GM19025 (cell line): Measurements from ENCODE around the gene HAAO.
"Not testable (repeated sequence)": the region's sequence is repeated elsewhere in the genome, so short reads cannot be mapped to it uniquely, and the experiment has no call there.

Experiments
- ATAC-seq: cut with Tn5 transposase; IDR thresholded peaks from one replicate; pipeline ENCODE4 v1.9.1; 2021; ENCODE audit warnings: mild to moderate bottlenecking, low read depth, moderate library complexity; ENCODE audit not compliant: unreplicated experiment

The HAAO gene

GRCh38 chr2:42792583-42793333 is at the start of gene HAAO:
Gene HAAO (minus strand): TSS chr2:42792583. CDS start chr2:42792536, 47 bp downstream.
- peak; percentile 32 for ATAC-seq

GRCh38 chr2:42841344-42841743 is 49.0 kb upstream of the HAAO start:
- no peak for ATAC-seq

GRCh38 chr2:42840760-42841159 is 48.4 kb upstream of the HAAO start:
- no peak for ATAC-seq

DNA sequence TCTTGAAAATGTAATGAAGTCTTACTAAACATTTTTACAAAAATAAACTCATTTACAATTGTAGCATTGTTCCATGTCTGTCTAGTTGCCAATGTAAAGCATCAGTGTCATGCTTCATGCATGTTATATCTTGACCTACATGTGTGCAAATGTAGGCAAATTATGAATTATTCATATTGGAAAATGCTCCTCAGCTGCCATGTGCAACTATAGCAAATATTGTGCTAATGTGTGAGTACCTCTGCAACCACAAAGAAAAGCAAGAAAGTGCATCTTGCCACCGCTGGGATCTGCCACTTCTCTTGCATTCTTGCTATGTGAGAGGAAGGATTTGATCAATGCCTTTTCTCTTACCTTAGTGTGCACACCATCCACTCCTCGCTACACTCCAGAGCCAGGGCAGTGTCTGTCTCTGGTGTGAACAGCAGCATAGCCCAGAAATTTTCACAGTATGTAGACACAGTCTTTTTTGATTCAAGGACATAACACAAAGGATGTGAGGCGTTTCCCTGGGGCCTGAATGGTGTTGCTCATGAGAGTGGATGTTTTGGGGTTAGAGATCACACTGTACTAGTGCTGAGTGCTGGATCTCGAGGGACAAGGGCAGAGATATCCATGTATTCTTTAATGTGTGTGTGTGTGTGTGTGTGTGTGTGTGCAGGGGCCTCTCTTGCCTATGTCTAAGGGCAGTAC is 47.6 kb upstream of the HAAO start:
- no peak for ATAC-seq

DNA sequence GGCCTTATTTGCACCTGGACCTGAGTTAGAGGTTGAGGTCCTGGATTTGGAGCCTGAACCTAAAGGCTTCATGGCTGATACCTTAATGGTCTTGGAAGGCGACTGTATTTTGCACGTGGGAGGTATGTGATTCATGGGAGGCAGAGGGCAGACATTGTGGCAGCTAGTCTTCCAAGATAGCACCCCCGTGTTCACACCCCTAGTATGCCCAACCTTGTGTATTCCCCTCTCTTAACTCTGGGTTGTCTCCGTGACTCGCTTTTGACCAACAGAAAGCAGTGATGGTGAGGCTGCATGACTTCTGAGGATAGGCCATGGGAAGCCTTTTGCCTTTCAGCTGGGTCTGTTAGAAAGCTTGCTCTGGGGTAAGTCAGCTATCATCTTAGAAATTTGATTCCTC is 45.8 kb upstream of the HAAO start:
- ATAC-seq: no peak

DNA sequence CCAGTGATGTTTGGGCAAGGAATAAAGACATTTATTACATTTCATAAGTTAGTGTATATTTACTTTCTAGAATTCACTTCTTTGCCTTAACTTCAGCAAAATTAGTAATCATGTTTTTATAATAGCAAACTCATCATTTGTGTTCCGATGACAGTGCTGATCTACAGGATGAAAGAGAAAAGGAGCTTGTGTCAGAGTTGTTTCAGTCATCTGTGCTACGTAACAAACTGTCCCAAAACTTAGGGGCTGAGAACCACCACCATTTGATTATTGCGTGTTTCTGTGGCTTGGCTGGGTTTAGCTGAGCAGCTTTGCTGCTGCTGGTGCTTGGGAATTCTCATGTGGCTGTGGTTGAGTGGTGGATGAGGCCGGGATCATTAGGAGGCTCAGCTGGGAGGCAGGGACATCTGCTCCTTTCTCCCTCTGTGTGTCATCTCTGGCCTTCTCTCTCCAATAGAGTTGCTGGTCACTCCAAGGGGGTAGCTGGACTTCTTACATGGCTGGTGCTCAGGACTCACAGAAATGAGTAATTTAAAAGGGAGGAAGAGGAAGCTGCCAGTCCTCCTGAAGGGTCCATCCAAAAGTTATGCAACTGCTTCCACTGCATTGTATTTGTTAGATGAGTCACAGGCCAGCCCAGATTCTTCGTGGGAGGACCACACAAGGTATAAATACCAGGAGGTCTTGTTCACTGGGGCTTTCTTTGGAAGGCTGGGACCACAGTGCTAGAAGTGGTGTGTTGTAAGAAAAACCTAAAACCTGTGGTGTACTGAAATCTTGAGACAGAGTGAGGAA is 43.4 kb upstream of the HAAO start:
- no peak for ATAC-seq

DNA sequence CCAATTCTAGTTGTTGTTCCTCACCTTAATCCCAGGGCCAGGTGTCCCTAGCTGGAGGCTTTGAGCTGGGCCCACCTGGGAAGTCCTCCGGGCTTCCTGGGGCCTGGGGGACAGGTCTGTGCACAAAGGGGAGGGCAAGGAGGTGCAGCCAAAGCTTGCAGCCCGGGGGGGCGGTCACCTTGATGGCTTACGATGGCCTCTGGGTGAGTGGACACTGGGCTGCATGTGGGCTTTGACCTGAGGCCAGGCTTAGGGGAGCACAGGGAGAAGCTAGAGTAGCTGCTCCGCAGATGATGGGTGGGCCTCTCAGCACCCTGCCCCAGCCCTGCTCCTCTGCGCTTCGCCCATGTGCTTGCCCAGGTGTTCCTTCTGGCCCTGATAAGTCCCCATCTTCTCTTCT is 41.8 kb upstream of the HAAO start:
- ATAC-seq: no peak

DNA sequence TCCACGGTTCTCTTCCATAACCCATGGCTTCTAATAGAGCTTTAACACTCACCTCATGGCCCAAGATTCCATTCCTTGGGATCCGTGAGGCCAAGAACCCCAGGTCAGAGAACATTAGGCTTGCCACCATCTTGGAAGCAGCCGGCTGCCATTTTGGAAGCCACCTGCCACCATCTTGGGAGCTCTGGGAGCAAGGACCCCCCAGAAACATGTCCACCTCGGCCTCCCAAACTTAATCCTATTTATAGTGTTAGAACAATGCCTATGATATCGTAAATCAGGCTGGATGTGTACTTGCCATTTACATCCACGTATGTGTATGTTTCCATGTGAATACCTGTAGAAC is 39.9 kb upstream of the HAAO start:
- no peak for ATAC-seq

GRCh38 chr2:42831575-42832288 is 39.3 kb upstream of the HAAO start:
- ATAC-seq: not testable (repeated sequence)

GRCh38 chr2:42830922-42831574 is 38.7 kb upstream of the HAAO start:
- no peak for ATAC-seq

DNA sequence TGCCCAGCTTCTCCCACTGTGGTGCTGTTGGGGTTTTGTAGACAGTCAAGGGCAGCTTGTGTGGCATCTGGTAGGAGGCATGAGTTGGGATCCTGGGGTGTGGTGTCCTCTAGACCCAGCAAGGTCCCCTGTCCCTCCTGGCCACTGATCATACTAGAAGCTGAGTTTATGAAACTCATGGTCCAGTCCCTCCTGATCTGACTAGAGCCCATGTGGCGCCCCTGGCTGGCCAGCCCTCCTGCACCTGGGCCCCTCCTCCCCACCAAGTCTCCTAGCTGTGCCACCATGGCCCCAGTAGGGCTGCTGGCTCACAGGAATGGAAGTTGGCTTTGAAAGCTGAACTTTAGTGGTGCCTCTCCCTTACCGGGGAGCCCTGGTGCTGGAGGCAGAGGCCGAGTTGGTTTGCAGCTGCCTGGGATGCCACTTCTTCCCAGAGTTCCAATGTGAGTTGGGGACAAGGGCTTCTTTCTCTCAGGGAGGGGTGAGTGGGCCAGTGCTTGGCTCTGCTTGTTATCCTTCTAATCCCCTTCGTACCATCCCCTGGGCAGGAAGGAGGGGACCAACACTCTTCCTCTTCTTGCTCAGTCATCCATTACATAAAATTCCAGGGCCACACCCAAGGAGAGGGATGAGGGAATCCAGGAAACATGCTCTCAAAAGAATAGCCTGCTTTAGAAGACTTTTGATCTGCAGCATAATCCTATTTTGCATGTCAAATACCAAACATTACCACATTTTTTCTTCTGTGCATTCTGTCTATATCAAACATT is 37.5 kb upstream of the HAAO start:
- ATAC-seq: no peak

DNA sequence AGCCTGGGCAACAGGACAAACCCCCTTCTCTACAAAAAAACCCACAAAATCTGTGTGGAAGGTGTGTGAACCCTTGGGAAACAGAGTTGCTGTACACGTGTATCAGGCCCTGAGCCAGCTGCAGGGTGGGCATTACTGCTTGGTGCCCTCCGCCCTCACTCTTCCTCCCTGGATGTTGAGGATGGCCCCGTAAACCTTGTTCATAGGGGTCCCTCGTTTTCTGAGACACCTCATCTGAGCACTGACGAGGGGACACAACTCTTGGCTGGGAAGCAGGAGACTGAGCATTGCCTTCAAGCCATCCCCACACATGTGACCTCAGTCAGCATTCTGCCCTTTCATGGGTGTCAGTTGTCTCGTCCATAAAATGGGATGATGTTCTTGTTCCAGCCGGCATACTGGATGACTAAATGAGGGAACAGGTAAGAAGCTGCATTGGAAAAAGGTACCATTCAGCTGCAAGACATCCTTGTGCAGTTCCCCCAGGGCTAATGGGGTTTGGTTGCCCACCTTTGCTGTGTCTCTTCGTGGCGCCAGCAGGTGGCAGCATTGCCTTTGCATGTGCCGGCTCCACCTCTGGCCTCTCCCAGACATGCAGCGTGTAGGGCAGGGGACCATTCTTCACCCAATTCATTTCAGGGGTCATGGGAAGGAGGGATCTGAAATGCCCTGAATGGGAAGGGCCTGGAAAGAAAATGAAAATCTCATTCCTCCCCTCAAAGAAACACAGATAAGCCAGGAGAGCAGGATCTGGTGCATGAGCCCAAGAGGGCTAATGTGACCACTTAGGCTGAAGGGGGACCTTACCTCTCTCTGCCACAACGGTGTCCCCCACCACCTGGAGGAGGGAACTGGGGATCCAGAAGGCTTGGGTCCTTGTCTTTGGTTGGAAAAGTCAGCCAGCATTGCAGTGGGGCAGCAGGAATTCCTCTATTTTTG is 36.4 kb upstream of the HAAO start:
- ATAC-seq: peak; percentile 83

GRCh38 chr2:42827647-42828486 is 35.5 kb upstream of the HAAO start:
- peak; percentile 68 for ATAC-seq

- ATAC-seq: no peak
These were observed 33.8 kb upstream of the HAAO start for GRCh38 chr2:42826231-42826630.

DNA sequence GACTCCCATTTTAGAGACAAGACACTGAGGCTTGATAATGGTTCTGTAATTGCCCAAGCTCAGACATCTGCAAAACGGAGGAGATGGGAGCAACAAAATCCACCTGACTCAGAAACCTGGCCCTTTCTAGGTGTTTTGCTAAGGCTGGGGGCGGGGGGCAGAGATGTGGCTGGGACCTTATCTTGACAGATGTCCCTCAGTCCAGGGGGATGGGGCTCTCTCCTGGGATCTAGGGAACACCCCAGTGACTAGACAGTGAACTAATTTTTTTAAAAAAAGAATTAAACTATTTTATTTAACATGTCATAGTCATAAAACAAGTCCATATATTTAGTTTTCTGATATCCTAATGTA is 32.0 kb upstream of the HAAO start:
- ATAC-seq: no peak

DNA sequence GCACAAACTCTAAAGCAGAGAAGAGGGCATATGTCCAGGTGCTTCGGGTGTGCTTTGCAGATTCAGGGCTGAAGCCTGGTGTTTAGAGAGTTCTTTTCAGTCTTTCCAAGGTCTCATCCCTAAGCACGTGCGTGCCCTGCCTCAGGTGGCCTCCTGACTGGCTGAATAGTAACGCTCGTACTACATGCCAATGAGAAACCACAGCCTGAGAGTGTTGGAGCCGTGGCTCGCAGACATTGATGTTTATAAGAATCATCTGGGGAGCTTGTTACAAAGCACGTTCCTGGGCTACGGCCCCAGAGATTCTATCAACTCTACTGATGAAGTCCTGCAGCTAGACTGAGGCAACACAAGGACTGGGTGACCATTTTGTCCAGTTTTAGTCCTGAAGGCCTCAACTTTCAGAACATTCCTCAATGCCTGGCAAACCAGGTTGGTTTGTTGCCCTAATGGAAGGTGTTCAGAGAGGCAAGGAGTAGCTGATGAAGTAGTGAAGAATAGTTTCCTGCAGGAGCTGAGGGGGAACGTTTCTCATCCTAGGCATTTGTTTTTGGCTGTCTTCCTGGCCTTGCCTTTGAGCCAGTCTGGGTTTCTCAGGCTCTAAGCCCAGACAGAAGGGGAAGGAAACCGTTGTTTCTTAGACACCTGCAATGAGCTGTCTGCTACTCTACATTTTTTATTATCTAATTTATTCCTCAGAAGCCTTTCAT is 31.5 kb upstream of the HAAO start:
- ATAC-seq: no peak

- no peak for ATAC-seq
These were observed 26.8 kb upstream of the HAAO start for GRCh38 chr2:42819160-42819559.
